HG03175 (cell line): ENCODE results near the gene KLF8.

Experiments
- ATAC-seq: cut with Tn5 transposase; IDR thresholded peaks from one replicate; pipeline ENCODE4 v1.9.1; 2021; ENCODE audit warnings: mild to moderate bottlenecking, moderate library complexity; ENCODE audit not compliant: unreplicated experiment

Gene KLF8

GRCh38 chrX:56309881-56310280 lies 77.7 kb downstream of the KLF8 start:
- no peak for ATAC-seq

- ATAC-seq, result no peak
These were observed 78.4 kb downstream of the KLF8 start for GRCh38 chrX:56310581-56310980.

GRCh38 chrX:56313308-56313707 lies 81.2 kb downstream of the KLF8 start:
- no peak for ATAC-seq

- ATAC-seq, result no peak
These were observed 82.2 kb downstream of the KLF8 start for GRCh38 chrX:56314334-56314733.

GRCh38 chrX:56318076-56318475 lies 85.9 kb downstream of the KLF8 start:
- no peak for ATAC-seq

- no peak for ATAC-seq
These were observed 87.0 kb downstream of the KLF8 start for GRCh38 chrX:56319165-56319564.
